ENCODE results near the gene CELF3.
"Not testable (repeated sequence)": the region's sequence is repeated elsewhere in the genome, so short reads cannot be mapped to it uniquely, and the experiment has no call there.

Gene CELF3

GRCh38 chr1:151670036-151670675, 46.4 kb downstream of the CELF3 start:
- not testable (repeated sequence) for H3K27ac ChIP-seq (ENCODE audit: low read depth, low read length); H3K27me3 ChIP-seq (ENCODE audit: insufficient read depth, low read length); H2AFZ ChIP-seq (ENCODE audit: low read length, unreplicated experiment); H3K4me1 ChIP-seq (ENCODE audit: control insufficient read depth, insufficient read depth, low read length, unreplicated experiment); H3K4me3 ChIP-seq (ENCODE audit: low read depth, low read length); H3K79me2 ChIP-seq (ENCODE audit: control insufficient read depth, insufficient read depth, low read length, unreplicated experiment)
- H3K36me3 ChIP-seq (ENCODE audit: insufficient read depth, low read length), result peaks cover 16% of the 10 kb centered on the region

GRCh38 chr1:151668090-151668489, 48.5 kb downstream of the CELF3 start:
- H3K27ac ChIP-seq (ENCODE audit: low read depth, low read length), result no peak overlapping the region
- H3K79me2 ChIP-seq (ENCODE audit: control insufficient read depth, insufficient read depth, low read length, unreplicated experiment), result no peaks in the 10 kb centered on the region
- H2AFZ ChIP-seq (ENCODE audit: low read length, unreplicated experiment), result no peak overlapping the region
- H3K4me1 ChIP-seq (ENCODE audit: control insufficient read depth, insufficient read depth, low read length, unreplicated experiment), result no peaks in the 10 kb centered on the region
- peaks cover 16% of the 10 kb centered on the region for H3K36me3 ChIP-seq (ENCODE audit: insufficient read depth, low read length)
- no peak overlapping the region for H3K4me3 ChIP-seq (ENCODE audit: low read depth, low read length)
- H3K27me3 ChIP-seq (ENCODE audit: insufficient read depth, low read length), result no peaks in the 10 kb centered on the region

- Histone ChIP-seq H3K4me3 (ENCODE audit: low read depth, low read length) (no peak overlapping the region), H2AFZ (ENCODE audit: low read length, unreplicated experiment) (no peak overlapping the region), H3K27me3 (ENCODE audit: insufficient read depth, low read length) (no peaks in the 10 kb centered on the region), H3K79me2 (ENCODE audit: control insufficient read depth, insufficient read depth, low read length, unreplicated experiment) (no peaks in the 10 kb centered on the region), H3K27ac (ENCODE audit: low read depth, low read length) (no peak overlapping the region), H3K36me3 (ENCODE audit: insufficient read depth, low read length) (no peaks in the 10 kb centered on the region; the same call in 1 of the 2 replicates), H3K4me1 (ENCODE audit: control insufficient read depth, insufficient read depth, low read length, unreplicated experiment) (no peaks in the 10 kb centered on the region)
Observed at GRCh38 chr1:151661751-151662150, 54.9 kb downstream of the CELF3 start.

GRCh38 chr1:151655371-151655770, 61.2 kb downstream of the CELF3 start:
- no peaks in the 10 kb centered on the region for H3K27me3 ChIP-seq (ENCODE audit: insufficient read depth, low read length)
- H3K36me3 ChIP-seq (ENCODE audit: insufficient read depth, low read length), result no peaks in the 10 kb centered on the region
- H3K4me3 ChIP-seq (ENCODE audit: low read depth, low read length), result no peak overlapping the region
- peaks cover 8% of the 10 kb centered on the region for H3K79me2 ChIP-seq (ENCODE audit: control insufficient read depth, insufficient read depth, low read length, unreplicated experiment)
- H2AFZ ChIP-seq (ENCODE audit: low read length, unreplicated experiment), result no peak overlapping the region
- no peak overlapping the region for H3K27ac ChIP-seq (ENCODE audit: low read depth, low read length)
- H3K4me1 ChIP-seq (ENCODE audit: control insufficient read depth, insufficient read depth, low read length, unreplicated experiment), result no peaks in the 10 kb centered on the region

GRCh38 chr1:151653397-151653796, 63.2 kb downstream of the CELF3 start:
- no peak overlapping the region for H3K4me3 ChIP-seq (ENCODE audit: low read depth, low read length)
- no peaks in the 10 kb centered on the region for H3K4me1 ChIP-seq (ENCODE audit: control insufficient read depth, insufficient read depth, low read length, unreplicated experiment)
- no peak overlapping the region for H3K27ac ChIP-seq (ENCODE audit: low read depth, low read length)
- H2AFZ ChIP-seq (ENCODE audit: low read length, unreplicated experiment), result no peak overlapping the region
- H3K27me3 ChIP-seq (ENCODE audit: insufficient read depth, low read length), result no peaks in the 10 kb centered on the region
- peaks cover 8% of the 10 kb centered on the region for H3K79me2 ChIP-seq (ENCODE audit: control insufficient read depth, insufficient read depth, low read length, unreplicated experiment)
- H3K36me3 ChIP-seq (ENCODE audit: insufficient read depth, low read length), result no peaks in the 10 kb centered on the region

Measured in ACC112 (cell line).